ENCODE data around the gene ZNF653. TPM values are rescaled to one million over a fixed set of nuclear protein-coding genes. Genes with fewer than 3 reads are reported as not detected.
"Not testable (repeated sequence)": the region's sequence is repeated elsewhere in the genome, so short reads cannot be mapped to it uniquely, and the experiment has no call there.

ZNF653 gene
- total RNA-seq, 1 experiment from 2014 or later = 14.2 TPM

DNA sequence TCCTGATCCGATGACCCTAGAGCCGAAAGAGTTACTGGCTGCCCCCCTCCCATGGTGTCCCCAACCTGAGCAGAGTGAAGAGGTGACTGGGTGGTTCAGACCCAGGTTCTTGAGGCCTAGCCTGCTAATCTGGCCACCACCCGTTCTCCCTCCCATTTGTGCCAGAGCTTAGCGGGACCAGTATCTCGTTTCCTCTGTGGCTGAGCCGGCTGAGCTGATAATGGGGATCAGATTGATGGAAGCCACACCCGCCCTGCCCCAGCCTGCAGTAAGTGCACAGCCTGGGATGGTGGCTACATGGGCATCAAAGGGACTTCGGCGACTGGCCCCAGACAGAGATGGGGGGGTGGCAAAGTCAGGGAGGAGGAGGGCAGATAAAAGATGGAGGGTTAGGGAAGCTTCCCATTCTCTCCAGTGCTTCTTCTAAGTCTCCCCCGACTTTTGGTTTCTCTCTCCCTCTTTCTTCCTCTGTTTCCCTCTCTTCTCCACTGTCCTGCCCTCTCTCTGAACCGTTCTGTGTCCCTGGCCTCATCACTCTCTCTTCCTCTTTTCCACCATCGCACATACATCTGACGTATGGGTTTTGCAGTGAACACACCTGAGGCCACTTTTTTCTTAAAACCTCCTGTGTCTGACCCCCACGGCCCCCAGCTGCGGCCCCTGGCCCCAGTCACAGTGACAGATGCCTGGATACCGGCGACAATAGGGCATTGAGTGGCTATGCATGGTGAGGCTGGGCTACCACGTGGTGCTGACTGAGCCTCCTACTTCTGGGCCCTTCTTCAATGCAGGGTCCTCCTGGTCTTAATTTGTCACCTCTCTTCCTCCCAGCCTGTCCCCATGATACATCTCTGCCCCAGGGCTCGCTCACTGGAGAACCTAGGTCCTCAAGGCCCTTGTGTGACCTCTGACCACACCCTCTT is 27.2 kb downstream of the ZNF653 start:
- ATAC-seq (no peak), DNase-seq (no peak)
- no peaks in the 10 kb centered on the region for H3K9me2 ChIP-seq (replicated peaks; ENCODE audit: low read length)
- H3F3A ChIP-seq (ENCODE audit: low read length, unreplicated experiment) = no peaks in the 10 kb centered on the region
- POLR2A ChIA-PET (ENCODE audit: unreplicated experiment) = no interaction called here
- no peak overlapping the region for H3K4me2 ChIP-seq (ENCODE audit: low read length)
- intact Hi-C loops (cut with micrococcal nuclease) = no loop called here
- peaks cover 7% of the 10 kb centered on the region; the same call in 1 of the 2 replicates for H3K4me1 ChIP-seq (ENCODE audit: insufficient read depth, low read length)
- peaks cover 14% of the 10 kb centered on the region; the same call in 1 of the 2 replicates for H3K27me3 ChIP-seq (ENCODE audit: low read length)
- no peaks in the 10 kb centered on the region for H3K9me3 ChIP-seq (ENCODE audit: low read length)
- no peaks in the 10 kb centered on the region for H4K20me1 ChIP-seq (ENCODE audit: low read length)
- H3K79me2 ChIP-seq (ENCODE audit: low read length) = no peaks in the 10 kb centered on the region
- TF ChIP-seq, protein P1, sequence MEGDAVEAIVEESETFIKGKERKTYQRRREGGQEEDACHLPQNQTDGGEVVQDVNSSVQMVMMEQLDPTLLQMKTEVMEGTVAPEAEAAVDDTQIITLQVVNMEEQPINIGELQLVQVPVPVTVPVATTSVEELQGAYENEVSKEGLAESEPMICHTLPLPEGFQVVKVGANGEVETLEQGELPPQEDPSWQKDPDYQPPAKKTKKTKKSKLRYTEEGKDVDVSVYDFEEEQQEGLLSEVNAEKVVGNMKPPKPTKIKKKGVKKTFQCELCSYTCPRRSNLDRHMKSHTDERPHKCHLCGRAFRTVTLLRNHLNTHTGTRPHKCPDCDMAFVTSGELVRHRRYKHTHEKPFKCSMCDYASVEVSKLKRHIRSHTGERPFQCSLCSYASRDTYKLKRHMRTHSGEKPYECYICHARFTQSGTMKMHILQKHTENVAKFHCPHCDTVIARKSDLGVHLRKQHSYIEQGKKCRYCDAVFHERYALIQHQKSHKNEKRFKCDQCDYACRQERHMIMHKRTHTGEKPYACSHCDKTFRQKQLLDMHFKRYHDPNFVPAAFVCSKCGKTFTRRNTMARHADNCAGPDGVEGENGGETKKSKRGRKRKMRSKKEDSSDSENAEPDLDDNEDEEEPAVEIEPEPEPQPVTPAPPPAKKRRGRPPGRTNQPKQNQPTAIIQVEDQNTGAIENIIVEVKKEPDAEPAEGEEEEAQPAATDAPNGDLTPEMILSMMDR (conservative IDR thresholded peaks at IDR 0.05; ENCODE audit: low read depth, low read length) = no peak
- no peak for TF ChIP-seq EZH2phosphoT487 (IDR thresholded peaks at IDR 0.05; ENCODE audit: borderline replicate concordance, low read length)
- TF ChIP-seq EZH2 (IDR thresholded peaks at IDR 0.05; ENCODE audit: low read length, unreplicated experiment) = no peak
- H3K9ac ChIP-seq (ENCODE audit: low read length) = no peak overlapping the region
- H2AFZ ChIP-seq (ENCODE audit: low read length) = no peak overlapping the region
- no TSS peak for BruUV-seq (replicated peaks)
- no peaks in the 10 kb centered on the region for H3K36me3 ChIP-seq (ENCODE audit: low read depth, low read length)
- H3K27ac ChIP-seq (ENCODE audit: low read length) = no peak overlapping the region
- H3K4me3 ChIP-seq (ENCODE audit: low read length) = no peak overlapping the region
- CTCF ChIA-PET = no interaction called here

DNA sequence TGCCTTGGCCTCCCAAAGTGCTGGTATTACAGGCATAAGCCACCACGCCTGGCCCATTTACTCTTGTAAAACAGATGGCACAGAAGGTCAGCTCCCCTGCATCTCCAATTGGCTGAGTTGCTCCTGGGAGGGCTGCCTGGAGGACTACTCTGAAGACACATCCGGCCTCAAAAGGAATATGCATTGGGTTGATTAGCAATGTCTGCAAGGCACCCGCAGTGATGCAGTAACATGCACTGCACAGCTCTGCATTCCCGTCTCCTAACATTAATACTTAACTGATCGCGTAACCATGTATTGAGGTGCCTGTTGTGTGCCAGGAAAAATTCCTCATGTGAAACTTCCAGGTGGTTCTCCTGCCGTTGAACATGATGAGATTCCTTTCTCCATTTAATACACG is 29.8 kb downstream of the ZNF653 start:
- no TSS peak for BruUV-seq (replicated peaks)
- CTCF ChIA-PET = no interaction called here
- DNase-seq = no peak

DNA sequence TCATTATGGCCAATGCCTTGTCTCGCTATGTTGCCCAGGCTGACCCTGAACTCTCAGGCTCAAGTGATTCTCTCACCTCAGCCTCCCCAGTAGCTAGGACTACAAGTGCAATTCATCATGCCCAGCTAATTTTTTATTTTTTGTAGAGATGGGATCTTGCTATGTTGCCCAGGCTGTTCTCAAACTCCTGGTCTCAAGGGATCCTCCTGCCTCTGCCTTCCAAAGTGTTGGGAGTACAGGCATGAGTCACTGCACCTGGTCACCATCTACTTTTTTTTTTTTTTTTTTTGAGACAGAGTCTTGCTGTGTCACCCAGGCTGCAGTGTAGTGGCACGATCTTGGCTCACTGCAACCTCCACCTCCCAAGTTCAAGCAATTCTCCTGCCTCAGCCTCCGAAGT is 30.3 kb downstream of the ZNF653 start:
- H2AFZ ChIP-seq (ENCODE audit: low read length); H3K9me2 ChIP-seq (replicated peaks; ENCODE audit: low read length); H3F3A ChIP-seq (ENCODE audit: low read length, unreplicated experiment); POLR2A ChIA-PET (ENCODE audit: unreplicated experiment); CTCF ChIA-PET; H3K9me3 ChIP-seq (ENCODE audit: low read length); BruUV-seq (replicated peaks); H3K27ac ChIP-seq (ENCODE audit: low read length); H3K79me2 ChIP-seq (ENCODE audit: low read length); H3K4me3 ChIP-seq (ENCODE audit: low read length); H3K27me3 ChIP-seq (ENCODE audit: low read length); H3K9ac ChIP-seq (ENCODE audit: low read length); intact Hi-C loops (cut with micrococcal nuclease); DNase-seq; H4K20me1 ChIP-seq (ENCODE audit: low read length); H3K4me2 ChIP-seq (ENCODE audit: low read length); H3K4me1 ChIP-seq (ENCODE audit: insufficient read depth, low read length); ATAC-seq; H3K36me3 ChIP-seq (ENCODE audit: low read depth, low read length): not testable (repeated sequence)

More for the DNA sequence above, 29.8 kb downstream of the ZNF653 start:
- Histone ChIP-seq H3K9me3 (ENCODE audit: low read length) (no peaks in the 10 kb centered on the region), H3K79me2 (ENCODE audit: low read length) (no peaks in the 10 kb centered on the region), H3F3A (ENCODE audit: low read length, unreplicated experiment) (no peaks in the 10 kb centered on the region), H3K4me3 (ENCODE audit: low read length) (no peak overlapping the region), H3K36me3 (ENCODE audit: low read depth, low read length) (no peaks in the 10 kb centered on the region), H3K27ac (ENCODE audit: low read length) (no peak overlapping the region), H2AFZ (ENCODE audit: low read length) (no peak overlapping the region), H3K27me3 (ENCODE audit: low read length) (no peaks in the 10 kb centered on the region), H3K4me1 (ENCODE audit: insufficient read depth, low read length) (no peaks in the 10 kb centered on the region), H3K9me2 (replicated peaks; ENCODE audit: low read length) (no peaks in the 10 kb centered on the region), H4K20me1 (ENCODE audit: low read length) (no peaks in the 10 kb centered on the region), H3K9ac (ENCODE audit: low read length) (no peak overlapping the region), H3K4me2 (ENCODE audit: low read length) (no peak overlapping the region)
- no peak for ATAC-seq
- intact Hi-C loops (cut with micrococcal nuclease) = no loop called here
- POLR2A ChIA-PET (ENCODE audit: unreplicated experiment) = no interaction called here
- TF ChIP-seq EZH2phosphoT487 (IDR thresholded peaks at IDR 0.05; ENCODE audit: borderline replicate concordance, low read length) = no peak
- TF ChIP-seq EZH2 (IDR thresholded peaks at IDR 0.05; ENCODE audit: low read length, unreplicated experiment) = no peak
- TF ChIP-seq, protein P1 (conservative IDR thresholded peaks at IDR 0.05; ENCODE audit: low read depth, low read length) = no peak
